ENCODE measurements around the gene SQOR.

The SQOR gene

GRCh38 chr15:45631776-45632175, 3.1 kb upstream of the SQOR start:
- no peak overlapping the region for H3K9ac ChIP-seq
- peaks cover 9% of the 10 kb centered on the region; the same call in 1 of the 2 replicates for H3K79me2 ChIP-seq (ENCODE audit: insufficient read depth, low read depth)
- no peaks in the 10 kb centered on the region for H4K20me1 ChIP-seq (ENCODE audit: insufficient read depth)
- no peak overlapping the region for H2AFZ ChIP-seq (ENCODE audit: low read depth)
- H3K4me2 ChIP-seq = no peak overlapping the region
- H3K36me3 ChIP-seq (ENCODE audit: insufficient read depth) = no peaks in the 10 kb centered on the region
- TF ChIP-seq CTCF (conservative IDR thresholded peaks at IDR 0.05; ENCODE audit: low read depth, low read length) = no peak
- H3K27me3 ChIP-seq (ENCODE audit: insufficient read depth, low read depth) = no peaks in the 10 kb centered on the region
- peaks cover 44% of the 10 kb centered on the region for H3K4me1 ChIP-seq (ENCODE audit: low read depth, poor library complexity, severe bottlenecking)
- H3K27ac ChIP-seq = no peak overlapping the region
- no peak overlapping the region for H3K4me3 ChIP-seq (IDR thresholded peaks at IDR 0.05; ENCODE audit: insufficient read depth, low read depth, low read length)

GRCh38 chr15:45635191-45635638, 386 bp downstream of the SQOR start:
- Histone ChIP-seq H3K4me2 (peak overlapping the region; percentile 79), H3K79me2 (ENCODE audit: insufficient read depth, low read depth) (peaks cover 24% of the 10 kb centered on the region; the same call in 1 of the 2 replicates), H3K36me3 (ENCODE audit: insufficient read depth) (no peaks in the 10 kb centered on the region), H4K20me1 (ENCODE audit: insufficient read depth) (no peaks in the 10 kb centered on the region), H2AFZ (ENCODE audit: low read depth) (peak overlapping the region; percentile 80), H3K4me1 (ENCODE audit: low read depth, poor library complexity, severe bottlenecking) (peaks cover 51% of the 10 kb centered on the region), H3K27me3 (ENCODE audit: insufficient read depth, low read depth) (no peaks in the 10 kb centered on the region), H3K27ac (peak overlapping the region; percentile 85), H3K9ac (peak overlapping the region; percentile 70), H3K4me3 (IDR thresholded peaks at IDR 0.05; ENCODE audit: insufficient read depth, low read depth, low read length) (peak overlapping the region; percentile 29)
- TF ChIP-seq CTCF (conservative IDR thresholded peaks at IDR 0.05; ENCODE audit: low read depth, low read length) = peak; percentile 70

GRCh38 chr15:45635763-45636292, 999 bp downstream of the SQOR start:
- H3K36me3 ChIP-seq (ENCODE audit: insufficient read depth) = no peaks in the 10 kb centered on the region
- TF ChIP-seq CTCF (conservative IDR thresholded peaks at IDR 0.05; ENCODE audit: low read depth, low read length) = no peak
- peak overlapping the region; percentile 70 for H3K9ac ChIP-seq
- peak overlapping the region; percentile 85 for H3K27ac ChIP-seq
- H2AFZ ChIP-seq (ENCODE audit: low read depth) = peak overlapping the region; percentile 80
- peak overlapping the region; percentile 29 for H3K4me3 ChIP-seq (IDR thresholded peaks at IDR 0.05; ENCODE audit: insufficient read depth, low read depth, low read length)
- no peaks in the 10 kb centered on the region for H3K27me3 ChIP-seq (ENCODE audit: insufficient read depth, low read depth)
- peak overlapping the region; percentile 79 for H3K4me2 ChIP-seq
- H4K20me1 ChIP-seq (ENCODE audit: insufficient read depth) = no peaks in the 10 kb centered on the region
- peaks cover 24% of the 10 kb centered on the region; the same call in 1 of the 2 replicates for H3K79me2 ChIP-seq (ENCODE audit: insufficient read depth, low read depth)
- peaks cover 45% of the 10 kb centered on the region for H3K4me1 ChIP-seq (ENCODE audit: low read depth, poor library complexity, severe bottlenecking)

- no peak overlapping the region for H3K4me3 ChIP-seq (IDR thresholded peaks at IDR 0.05; ENCODE audit: insufficient read depth, low read depth, low read length)
- peaks cover 24% of the 10 kb centered on the region; the same call in 1 of the 2 replicates for H3K79me2 ChIP-seq (ENCODE audit: insufficient read depth, low read depth)
- H4K20me1 ChIP-seq (ENCODE audit: insufficient read depth) = no peaks in the 10 kb centered on the region
- H3K27ac ChIP-seq = peak overlapping the region; percentile 93
- H3K27me3 ChIP-seq (ENCODE audit: insufficient read depth, low read depth) = no peaks in the 10 kb centered on the region
- peak overlapping the region; percentile 55 for H3K4me2 ChIP-seq
- H3K4me1 ChIP-seq (ENCODE audit: low read depth, poor library complexity, severe bottlenecking) = peaks cover 39% of the 10 kb centered on the region
- H2AFZ ChIP-seq (ENCODE audit: low read depth) = peak overlapping the region; percentile 60
- peak overlapping the region; percentile 78; the same call in 1 of the 2 replicates for H3K9ac ChIP-seq
- no peaks in the 10 kb centered on the region for H3K36me3 ChIP-seq (ENCODE audit: insufficient read depth)
- TF ChIP-seq CTCF (conservative IDR thresholded peaks at IDR 0.05; ENCODE audit: low read depth, low read length) = 0 out of 2 replicates have a peak, but pooled peaks have one; percentile 15
Observed at GRCh38 chr15:45637141-45637540, 2.3 kb downstream of the SQOR start.
